ENCODE results near the gene SPEF1. TPM values are rescaled to one million over a fixed set of nuclear protein-coding genes. Genes with fewer than 3 reads are reported as not detected.

The SPEF1 gene
- total and polyA plus RNA-seq, 10 of the 15 experiments (the other 5 are each of a cell fraction or from before 2014, with no cell fraction given): 0.12 TPM; not detected in 9

- TF ChIP-seq HDGF (IDR thresholded peaks at IDR 0.05) (no peak), MXI1 (IDR thresholded peaks at IDR 0.05; ENCODE audit: low read depth, low read length) (peak; percentile 95), WRNIP1 (IDR thresholded peaks at IDR 0.05; ENCODE audit: borderline replicate concordance, low read depth, low read length) (no peak), BCL3 (IDR thresholded peaks at IDR 0.05; ENCODE audit: borderline replicate concordance, insufficient read depth, low read depth, low read length, poor library complexity, severe bottlenecking) (no peak), IKZF2 (IDR thresholded peaks at IDR 0.05) (0 out of 4 replicates have a peak, but pooled peaks of 1 of the 2 experiments have one; percentile 45), HCFC1 (IDR thresholded peaks at IDR 0.05; ENCODE audit: low read length) (peak; percentile 83), BACH1 (IDR thresholded peaks at IDR 0.05; ENCODE audit: borderline replicate concordance) (no peak), SP1 (IDR thresholded peaks at IDR 0.05; ENCODE audit: low read depth, low read length) (no peak), SIN3A (IDR thresholded peaks at IDR 0.05; ENCODE audit: low read depth, low read length) (peak; percentile 87), EP300 (IDR thresholded peaks at IDR 0.05; ENCODE audit: borderline replicate concordance in 1 of 2, control insufficient read depth in 1 of 2, low read depth in 2 of 2, low read length in 2 of 2) (no peak), ZNF274 (IDR thresholded peaks at IDR 0.05; ENCODE audit: insufficient read depth, insufficient read length) (no peak), NFYA (IDR thresholded peaks at IDR 0.05; ENCODE audit: borderline replicate concordance, low read depth, low read length) (no peak), PBX3 (IDR thresholded peaks at IDR 0.05; ENCODE audit: insufficient replicate concordance, low read depth, low read length) (no peak), BHLHE40 (IDR thresholded peaks at IDR 0.05; ENCODE audit: borderline replicate concordance in 1 of 2, low read depth in 2 of 2, low read length in 1 of 2) (no peak), MYC (IDR thresholded peaks at IDR 0.05; ENCODE audit: insufficient read depth, insufficient read length, insufficient replicate concordance, low read length, severe bottlenecking) (no peak), NFIC (IDR thresholded peaks at IDR 0.05; ENCODE audit: low read depth, low read length) (no peak), MYB (IDR thresholded peaks at IDR 0.05; ENCODE audit: borderline replicate concordance, low read depth, low read length) (no peak), POLR2A (IDR thresholded peaks at IDR 0.05; ENCODE audit: low read depth, low read length) (peak; percentile 32; the same call in 1 of the 2 replicates), TBL1XR1 (IDR thresholded peaks at IDR 0.05; ENCODE audit: low read depth, low read length) (no peak)
- TF ChIP-seq, protein P1, sequence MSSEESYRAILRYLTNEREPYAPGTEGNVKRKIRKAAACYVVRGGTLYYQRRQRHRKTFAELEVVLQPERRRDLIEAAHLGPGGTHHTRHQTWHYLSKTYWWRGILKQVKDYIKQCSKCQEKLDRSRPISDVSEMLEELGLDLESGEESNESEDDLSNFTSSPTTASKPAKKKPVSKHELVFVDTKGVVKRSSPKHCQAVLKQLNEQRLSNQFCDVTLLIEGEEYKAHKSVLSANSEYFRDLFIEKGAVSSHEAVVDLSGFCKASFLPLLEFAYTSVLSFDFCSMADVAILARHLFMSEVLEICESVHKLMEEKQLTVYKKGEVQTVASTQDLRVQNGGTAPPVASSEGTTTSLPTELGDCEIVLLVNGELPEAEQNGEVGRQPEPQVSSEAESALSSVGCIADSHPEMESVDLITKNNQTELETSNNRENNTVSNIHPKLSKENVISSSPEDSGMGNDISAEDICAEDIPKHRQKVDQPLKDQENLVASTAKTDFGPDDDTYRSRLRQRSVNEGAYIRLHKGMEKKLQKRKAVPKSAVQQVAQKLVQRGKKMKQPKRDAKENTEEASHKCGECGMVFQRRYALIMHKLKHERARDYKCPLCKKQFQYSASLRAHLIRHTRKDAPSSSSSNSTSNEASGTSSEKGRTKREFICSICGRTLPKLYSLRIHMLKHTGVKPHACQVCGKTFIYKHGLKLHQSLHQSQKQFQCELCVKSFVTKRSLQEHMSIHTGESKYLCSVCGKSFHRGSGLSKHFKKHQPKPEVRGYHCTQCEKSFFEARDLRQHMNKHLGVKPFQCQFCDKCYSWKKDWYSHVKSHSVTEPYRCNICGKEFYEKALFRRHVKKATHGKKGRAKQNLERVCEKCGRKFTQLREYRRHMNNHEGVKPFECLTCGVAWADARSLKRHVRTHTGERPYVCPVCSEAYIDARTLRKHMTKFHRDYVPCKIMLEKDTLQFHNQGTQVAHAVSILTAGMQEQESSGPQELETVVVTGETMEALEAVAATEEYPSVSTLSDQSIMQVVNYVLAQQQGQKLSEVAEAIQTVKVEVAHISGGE (CRISPR knock-in tag; IDR thresholded peaks at IDR 0.05): no peak
- TF ChIP-seq, protein P2, sequence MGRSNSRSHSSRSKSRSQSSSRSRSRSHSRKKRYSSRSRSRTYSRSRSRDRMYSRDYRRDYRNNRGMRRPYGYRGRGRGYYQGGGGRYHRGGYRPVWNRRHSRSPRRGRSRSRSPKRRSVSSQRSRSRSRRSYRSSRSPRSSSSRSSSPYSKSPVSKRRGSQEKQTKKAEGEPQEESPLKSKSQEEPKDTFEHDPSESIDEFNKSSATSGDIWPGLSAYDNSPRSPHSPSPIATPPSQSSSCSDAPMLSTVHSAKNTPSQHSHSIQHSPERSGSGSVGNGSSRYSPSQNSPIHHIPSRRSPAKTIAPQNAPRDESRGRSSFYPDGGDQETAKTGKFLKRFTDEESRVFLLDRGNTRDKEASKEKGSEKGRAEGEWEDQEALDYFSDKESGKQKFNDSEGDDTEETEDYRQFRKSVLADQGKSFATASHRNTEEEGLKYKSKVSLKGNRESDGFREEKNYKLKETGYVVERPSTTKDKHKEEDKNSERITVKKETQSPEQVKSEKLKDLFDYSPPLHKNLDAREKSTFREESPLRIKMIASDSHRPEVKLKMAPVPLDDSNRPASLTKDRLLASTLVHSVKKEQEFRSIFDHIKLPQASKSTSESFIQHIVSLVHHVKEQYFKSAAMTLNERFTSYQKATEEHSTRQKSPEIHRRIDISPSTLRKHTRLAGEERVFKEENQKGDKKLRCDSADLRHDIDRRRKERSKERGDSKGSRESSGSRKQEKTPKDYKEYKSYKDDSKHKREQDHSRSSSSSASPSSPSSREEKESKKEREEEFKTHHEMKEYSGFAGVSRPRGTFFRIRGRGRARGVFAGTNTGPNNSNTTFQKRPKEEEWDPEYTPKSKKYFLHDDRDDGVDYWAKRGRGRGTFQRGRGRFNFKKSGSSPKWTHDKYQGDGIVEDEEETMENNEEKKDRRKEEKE (IDR thresholded peaks at IDR 0.05): no peak
These were observed at the start of gene SPEF1 (continued) for GRCh38 chr20:3781153-3781910.
